Measurements from ENCODE around the gene FAH. TPM values are rescaled to one million over a fixed set of nuclear protein-coding genes. Genes with fewer than 3 reads are reported as not detected.
"Not testable (repeated sequence)": the region's sequence is repeated elsewhere in the genome, so short reads cannot be mapped to it uniquely, and the experiment has no call there.

Gene FAH
- total RNA-seq, result 10 to 100 TPM; 20.5 to 22.4 TPM
- long read RNA-seq, transcript FAH-201 (15 exons, 1,471 nt), result major isoform, 18 of 31 reads
- long read RNA-seq, transcript FAH-213 (14 exons, 1,549 nt), result minor isoform, 5 of 31 reads
- long read RNA-seq, transcript FAH-202 (15 exons, 2,152 nt), result minor isoform, 5 of 31 reads
- long read RNA-seq, partial matches to known transcripts, result 2 of 31 reads
- long read RNA-seq, other reads (novel, unspliced or antisense), result 1 of 31 reads

- ATAC-seq (peak; percentile 79), DNase-seq (peak in 1 of 2 donors; percentile 56)
- intact Hi-C loops (cut with DNase I, micrococcal nuclease), result loop anchor here in 1 of 2 donors (10.0 kb wide), 1 partner anchor 88 kb away; no protein-coding TSS in a partner anchor
Measured at GRCh38 chr15:80152896-80153876, at the start of gene FAH. FAH (plus strand) TSS chr15:80152999; CDS start chr15:80153055, 56 bp downstream.

GRCh38 chr15:80105193-80105592, 47.6 kb upstream of the FAH start:
- ATAC-seq, result peak; percentile 75
- intact Hi-C loops (cut with DNase I, micrococcal nuclease), result no loop called here

DNA sequence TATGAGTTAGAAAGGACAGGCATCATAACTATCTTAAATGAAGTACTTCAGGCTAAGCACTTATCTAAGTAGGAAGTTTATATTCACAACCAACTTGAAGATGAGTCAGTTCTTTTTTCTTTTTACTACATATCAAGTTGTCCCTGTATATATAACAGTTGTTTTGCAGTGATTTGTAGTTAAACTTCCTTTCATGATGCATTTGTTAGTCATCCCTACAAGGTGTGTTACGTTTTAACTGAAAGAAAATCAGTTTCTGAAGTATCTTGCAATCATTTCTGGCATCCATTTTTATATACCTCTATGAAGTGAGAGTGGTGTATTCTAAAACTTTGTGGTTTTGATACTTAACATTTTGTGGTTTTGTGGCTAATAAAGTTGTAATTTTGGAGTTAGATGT, 47.2 kb upstream of the FAH start:
- intact Hi-C loops (cut with DNase I, micrococcal nuclease), result no loop called here
- peak; percentile 61 for ATAC-seq

More at GRCh38 chr15:80105193-80105592, 47.6 kb upstream of the FAH start:
- DNase-seq, result no peak

GRCh38 chr15:80106051-80106450, 46.7 kb upstream of the FAH start:
- DNase-seq (no peak), ATAC-seq (no peak)
- intact Hi-C loops (cut with DNase I, micrococcal nuclease), result no loop called here

More for the DNA sequence above, 47.2 kb upstream of the FAH start:
- DNase-seq, result no peak

DNA sequence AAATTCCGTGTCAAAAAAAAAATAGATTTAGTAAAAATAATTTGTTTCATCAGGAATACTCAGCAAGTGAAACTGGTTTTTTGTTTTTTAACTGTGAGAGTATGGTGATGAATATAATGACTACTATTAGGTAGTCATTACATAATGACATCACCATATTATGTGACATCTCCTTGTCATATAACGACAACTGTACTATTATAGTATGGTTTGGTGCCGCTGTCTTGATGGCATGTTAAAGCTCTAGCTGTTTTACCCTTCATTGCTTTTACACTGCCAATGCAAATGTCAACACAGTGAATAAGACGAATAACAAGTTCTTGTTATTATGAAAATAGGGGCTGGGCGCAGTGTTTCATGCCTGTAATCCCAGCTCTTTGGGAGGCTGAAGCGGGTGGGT, 45.6 kb upstream of the FAH start:
- intact Hi-C loops (cut with DNase I, micrococcal nuclease), result no loop called here
- DNase-seq, result no peak
- ATAC-seq, result no peak

DNA sequence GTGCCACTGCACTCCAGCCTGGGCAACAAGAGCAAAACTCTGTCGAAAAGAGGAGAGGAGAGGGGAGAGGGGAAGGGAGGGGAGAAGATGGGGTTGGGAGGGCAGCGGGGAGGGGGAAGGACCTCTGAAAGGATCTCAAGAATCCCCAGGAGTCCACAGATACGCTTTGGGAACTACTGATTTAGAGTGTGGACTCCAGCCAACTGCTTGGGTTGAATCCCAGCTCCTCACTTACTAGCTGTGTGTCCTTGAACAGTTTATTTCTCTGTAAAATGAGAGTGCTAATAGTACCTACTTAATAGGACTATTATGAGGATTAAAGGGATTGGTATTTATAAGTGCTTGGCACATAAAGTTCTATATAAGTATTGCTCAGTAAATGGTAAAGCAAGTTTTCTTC, 45.0 kb upstream of the FAH start:
- DNase-seq, result no peak

DNA sequence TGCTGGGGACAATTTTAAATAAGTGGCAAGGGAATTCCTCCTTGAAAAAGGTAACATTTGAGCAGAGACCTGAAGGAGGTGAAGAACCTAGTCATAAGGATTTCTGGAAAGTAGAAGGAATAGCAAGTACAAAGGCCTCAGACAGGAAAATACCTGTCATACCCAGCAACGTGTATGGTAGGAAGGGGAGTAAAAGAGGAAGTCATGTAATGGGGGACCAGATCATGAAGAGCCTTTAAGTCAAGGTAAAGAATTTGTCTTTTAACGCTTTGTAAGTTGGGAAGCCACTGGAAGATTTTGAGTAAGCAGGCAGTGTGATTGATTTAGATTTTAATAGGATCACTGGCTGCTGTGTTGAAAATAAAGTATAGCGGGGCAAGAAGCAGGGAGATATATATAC, 43.4 kb upstream of the FAH start:
- intact Hi-C loops (cut with DNase I, micrococcal nuclease), result no loop called here
- no peak for ATAC-seq
- DNase-seq, result no peak

More for the DNA sequence above, 45.0 kb upstream of the FAH start:
- ATAC-seq, result no peak
- intact Hi-C loops (cut with DNase I, micrococcal nuclease), result no loop called here

DNA sequence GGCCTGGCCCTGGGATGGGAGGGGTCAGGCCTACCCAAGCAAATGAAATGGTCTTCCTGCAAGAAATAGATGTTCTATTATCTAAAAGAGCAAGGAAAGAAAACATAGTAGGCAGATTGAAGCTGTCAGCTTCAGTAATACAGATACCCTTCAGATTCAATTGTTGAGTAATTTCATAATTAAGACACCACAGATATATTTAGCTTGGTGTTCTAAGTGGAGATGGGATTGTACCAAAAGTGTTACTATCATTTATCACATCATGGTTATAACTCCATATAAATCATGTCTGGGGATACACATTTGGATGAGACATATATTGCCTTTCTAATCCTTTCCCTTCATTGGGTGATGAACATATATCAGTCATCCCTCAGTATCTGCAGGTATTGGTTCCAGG, 41.9 kb upstream of the FAH start:
- DNase-seq, result no peak
- no peak for ATAC-seq
- intact Hi-C loops (cut with DNase I, micrococcal nuclease), result no loop called here

DNA sequence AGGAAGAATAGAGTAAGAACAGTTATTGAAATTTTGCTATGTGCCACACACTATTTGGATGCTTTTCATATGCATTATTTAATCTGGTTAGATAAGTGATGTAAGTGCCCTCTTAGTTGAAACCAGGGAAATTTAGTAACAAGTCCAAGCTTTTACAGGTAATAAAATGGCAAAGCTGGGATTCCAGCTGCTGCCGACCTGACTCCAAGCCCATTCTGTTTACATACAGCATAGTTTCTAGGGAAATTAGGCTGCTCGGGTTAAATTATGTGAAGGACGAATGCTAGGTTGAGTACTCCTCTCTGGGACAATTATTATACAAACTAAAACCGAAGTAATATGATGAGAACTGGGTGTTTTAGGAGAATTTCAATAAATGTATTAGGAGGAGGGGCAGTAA, 38.7 kb upstream of the FAH start:
- DNase-seq (no peak), ATAC-seq (peak; percentile 18)
- intact Hi-C loops (cut with DNase I, micrococcal nuclease), result no loop called here

DNA sequence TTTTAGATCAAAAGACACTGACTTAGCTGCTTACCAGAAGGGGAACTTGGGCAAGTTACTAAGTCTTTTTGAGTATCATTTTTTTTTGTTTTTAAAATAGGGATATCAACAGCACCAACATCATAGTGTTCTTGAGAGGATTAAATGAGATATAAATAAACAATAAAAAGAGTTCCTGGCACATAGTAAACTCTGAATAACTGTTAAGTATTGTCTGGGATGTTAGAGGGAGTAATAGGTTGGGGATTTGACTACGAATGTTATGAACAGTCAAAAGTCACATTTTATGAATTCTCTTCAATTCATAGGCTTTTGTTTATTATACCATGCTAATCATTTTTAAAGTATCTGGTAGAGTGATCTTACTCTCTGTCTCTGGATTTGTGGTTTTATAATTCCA, 37.8 kb upstream of the FAH start:
- no peak for ATAC-seq
- intact Hi-C loops (cut with DNase I, micrococcal nuclease), result no loop called here
- DNase-seq, result no peak

DNA sequence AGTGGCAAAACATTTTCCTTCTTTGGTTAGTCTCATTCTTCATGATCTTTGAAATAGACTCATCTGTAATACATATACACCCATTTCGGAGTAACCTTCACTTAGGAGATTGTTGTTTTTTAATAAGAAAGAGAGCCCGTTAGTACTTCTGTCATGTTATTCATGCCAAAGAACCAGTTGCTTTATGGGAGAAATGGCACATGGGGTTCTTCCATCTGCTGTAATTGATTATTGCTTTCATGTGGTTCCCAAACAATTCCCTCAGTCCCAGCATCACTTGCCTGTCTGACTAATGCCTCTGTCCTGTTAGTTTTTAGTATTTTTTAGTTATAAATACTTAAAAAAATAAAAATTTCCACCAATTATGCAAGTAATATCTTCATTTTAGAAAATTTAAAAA, 33.8 kb upstream of the FAH start:
- ATAC-seq (no peak), DNase-seq (no peak)
- intact Hi-C loops (cut with DNase I, micrococcal nuclease), result no loop called here

DNA sequence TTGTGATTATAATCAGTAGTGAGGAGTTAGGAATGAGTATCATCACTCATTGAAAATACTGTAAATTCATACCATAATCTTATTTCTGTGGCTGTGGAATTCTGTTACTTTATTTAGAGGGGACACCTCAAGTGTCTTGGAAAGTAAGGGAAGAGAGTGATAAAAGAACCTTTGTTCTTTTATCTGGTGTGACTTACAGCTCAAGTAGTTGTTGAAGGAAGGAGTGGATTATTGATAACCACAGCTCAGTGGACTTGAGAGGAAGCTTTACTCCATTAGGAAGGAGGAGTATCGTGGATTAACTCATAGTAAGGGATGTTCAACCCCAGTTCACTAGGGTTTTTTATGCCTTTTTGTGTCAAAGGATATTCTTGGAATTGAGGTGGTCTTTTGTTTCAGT, 32.2 kb upstream of the FAH start:
- intact Hi-C loops (cut with DNase I, micrococcal nuclease), result no loop called here
- ATAC-seq (no peak), DNase-seq (no peak)

- intact Hi-C loops (cut with DNase I, micrococcal nuclease), result no loop called here
- DNase-seq (no peak), ATAC-seq (no peak)
Measured at GRCh38 chr15:80121546-80121945, 31.3 kb upstream of the FAH start.

GRCh38 chr15:80123034-80123433, 29.8 kb upstream of the FAH start:
- DNase-seq, result no peak
- ATAC-seq, result no peak
- intact Hi-C loops (cut with DNase I, micrococcal nuclease), result no loop called here

DNA sequence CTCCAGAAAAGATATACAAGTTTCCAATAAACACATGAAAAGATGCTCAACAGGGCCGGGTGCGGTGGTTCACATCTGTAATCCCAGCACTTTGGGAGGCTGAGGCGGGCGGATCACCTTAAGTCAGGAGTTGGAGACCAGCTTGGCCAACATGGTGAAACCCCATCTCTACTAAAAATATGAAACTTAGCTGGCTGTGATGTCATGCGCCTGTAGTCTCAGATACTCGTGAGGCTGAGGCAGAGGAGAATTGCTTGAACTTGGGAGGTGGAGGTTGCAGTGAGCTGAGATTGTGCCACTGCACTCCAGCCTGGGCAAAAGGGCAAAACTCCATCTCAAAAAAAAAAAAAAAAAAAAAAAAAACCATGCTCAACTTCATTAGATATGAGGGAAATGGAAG, 25.5 kb upstream of the FAH start:
- DNase-seq; intact Hi-C loops (cut with DNase I, micrococcal nuclease); ATAC-seq: not testable (repeated sequence)

GRCh38 chr15:80127911-80128310, 24.9 kb upstream of the FAH start:
- ATAC-seq (no peak), DNase-seq (no peak)
- intact Hi-C loops (cut with DNase I, micrococcal nuclease), result no loop called here

GRCh38 chr15:80132382-80132781, 20.4 kb upstream of the FAH start:
- no peak for ATAC-seq
- intact Hi-C loops (cut with DNase I, micrococcal nuclease), result no loop called here

DNA sequence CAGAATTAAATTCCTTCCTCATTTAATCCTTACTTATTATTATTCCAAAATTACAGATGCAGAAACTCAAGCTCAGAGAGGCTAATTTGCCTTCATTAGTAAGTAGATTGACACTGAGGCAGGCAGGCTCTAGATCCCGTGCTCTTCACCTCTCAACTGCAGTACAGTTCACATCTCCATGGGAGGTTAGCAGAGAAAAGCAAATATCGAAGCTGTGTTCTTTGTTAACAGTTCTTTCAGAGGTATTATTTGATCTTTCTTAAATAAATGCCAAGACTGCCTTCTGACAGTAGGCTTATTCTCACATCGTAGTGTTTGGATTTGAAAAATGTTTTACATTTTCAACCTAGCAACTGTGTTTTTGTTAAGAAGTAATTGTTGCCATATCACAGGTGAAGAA, 15.9 kb upstream of the FAH start:
- DNase-seq, result no peak
- intact Hi-C loops (cut with DNase I, micrococcal nuclease), result no loop called here
- ATAC-seq, result no peak

More at GRCh38 chr15:80132382-80132781, 20.4 kb upstream of the FAH start:
- DNase-seq, result no peak

DNA sequence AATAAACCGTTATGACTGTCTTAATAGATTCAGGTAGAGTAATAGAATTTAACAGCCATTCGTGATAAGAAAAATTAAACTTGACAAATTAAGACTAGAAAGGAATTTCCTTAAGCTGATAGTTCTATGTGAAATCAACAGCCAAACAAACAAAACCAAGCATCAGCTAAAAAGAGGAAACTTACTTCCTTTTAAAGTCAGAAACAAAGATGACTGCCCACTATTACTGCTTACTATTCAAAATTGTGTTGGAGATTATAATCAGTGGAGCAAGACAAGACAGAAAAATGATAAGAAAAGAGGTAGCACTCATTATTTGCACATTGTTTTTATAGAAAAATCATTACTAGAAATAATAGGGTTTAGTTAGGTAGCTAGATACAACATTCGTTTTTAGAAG, 13.8 kb upstream of the FAH start:
- DNase-seq (no peak), ATAC-seq (no peak)
- intact Hi-C loops (cut with DNase I, micrococcal nuclease), result no loop called here

DNA sequence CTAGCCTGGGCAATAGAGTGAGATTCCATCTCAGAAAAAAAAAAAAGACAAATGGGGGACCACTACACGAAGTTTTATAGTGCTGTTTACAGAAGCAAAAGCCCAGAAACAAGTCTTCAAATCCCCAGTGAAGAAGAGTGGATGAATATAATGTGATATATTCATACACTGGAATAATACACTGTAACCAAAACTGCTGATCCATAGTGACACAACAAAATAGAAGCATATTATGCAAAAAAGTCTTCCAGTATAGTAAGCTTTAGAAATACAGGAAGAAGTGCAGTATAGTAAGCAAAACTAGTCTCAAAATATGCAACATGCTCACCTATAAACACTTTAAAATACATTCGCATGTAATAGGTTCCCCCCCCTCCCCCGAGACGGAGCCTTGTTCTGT, 11.9 kb upstream of the FAH start:
- DNase-seq (no peak), ATAC-seq (no peak)
- intact Hi-C loops (cut with DNase I, micrococcal nuclease), result no loop called here
